SK-N-SH (cell line): ENCODE measurements around the gene FXR1. TPM values are rescaled to one million over a fixed set of nuclear protein-coding genes. Genes with fewer than 3 reads are reported as not detected.

ENCODE experiments used
- CTCF ChIA-PET: fragments of 300-600, 350-600 bp; formaldehyde crosslinking; extraction: SDS; loops from one replicate; lab custom pipeline; 2021; lab: Yijun Ruan, JAX
- POLR2A ChIA-PET: fragments of 350-600 bp; sonication (Branson Sonifier 250); formaldehyde crosslinking; extraction: SDS; loops from one replicate; lab custom pipeline; 2020; ENCODE audit warnings: antibody characterized with exemption, inconsistent platforms; lab: Yijun Ruan, JAX
- DNase-seq: peaks from one replicate; pipeline ENCODE4 v3.0.0; 2012
- H2AFZ ChIP-seq: fragments of 200-600 bp; sonication (generic); 2 replicates; pipeline ENCODE4 v1.8.1; 2016; ENCODE audit warnings: antibody characterized with exemption, mild to moderate bottlenecking, low read depth
- H3F3A ChIP-seq: fragments of 200-600 bp; sonication (generic); replicated peaks from 2 replicates; pipeline ENCODE3; 2016; ENCODE audit warnings: antibody characterized with exemption, mild to moderate bottlenecking; ENCODE audit not compliant: insufficient read depth
- H3K27ac ChIP-seq, 2 experiments: fragments of 200-500 bp in 1 of 2; fragments of 200-600 bp in 1 of 2; sonication (Bioruptor generic) in 1 of 2; sonication (generic), shearing (Covaris generic) in 1 of 2; 2 replicates each; pipeline versions ENCODE4 v1.5.1 to v1.6.1; 2014 to 2016; ENCODE audit warnings: low read depth in 2 of 2, inconsistent platforms in 1 of 2, low read length in 1 of 2, mild to moderate bottlenecking in 1 of 2, mixed read lengths in 1 of 2
- H3K27me3 ChIP-seq: fragments of 200-600 bp; sonication (generic), shearing (Covaris generic); 2 replicates; pipeline ENCODE4 v1.6.1; 2016; ENCODE audit warnings: mixed run types; ENCODE audit not compliant: insufficient read depth
- H3K36me3 ChIP-seq, 2 experiments: fragments of 200-500 bp in 1 of 2; fragments of 200-600 bp in 1 of 2; sonication (Bioruptor generic) in 1 of 2; sonication (generic) in 1 of 2; replicated peaks in 1 of 2; 2 replicates each; pipeline versions ENCODE3 to v1.5.1; 2014 to 2016; ENCODE audit warnings: low read length in 1 of 2, mild to moderate bottlenecking in 1 of 2; ENCODE audit not compliant: insufficient read depth in 2 of 2, control insufficient read depth in 1 of 2
- H3K4me1 ChIP-seq, 2 experiments: fragments of 200-500 bp in 1 of 2; fragments of 200-600 bp in 1 of 2; sonication (Bioruptor generic) in 1 of 2; sonication (generic), shearing (Covaris generic) in 1 of 2; 2 replicates each; pipeline versions ENCODE4 v1.5.1 to v1.6.1; 2014 to 2016; ENCODE audit warnings: low read depth in 1 of 2, low read length in 1 of 2, mixed run types in 1 of 2; ENCODE audit not compliant: insufficient read depth in 2 of 2, control insufficient read depth in 1 of 2
- H3K4me2 ChIP-seq: fragments of 200-600 bp; sonication (generic), shearing (Covaris generic); 2 replicates; pipeline ENCODE4 v1.6.1; 2017; ENCODE audit warnings: mixed run types
- H3K4me3 ChIP-seq, 2 experiments: fragments of 200-500 bp in 1 of 2; fragments of 200-600 bp in 1 of 2; sonication (Bioruptor generic) in 1 of 2; sonication (generic), shearing (Covaris generic) in 1 of 2; 2 replicates each; pipeline versions ENCODE4 v1.5.1 to v1.8.1; 2014 to 2016; ENCODE audit warnings: low read depth in 2 of 2, inconsistent platforms in 1 of 2, low read length in 1 of 2, mild to moderate bottlenecking in 1 of 2, mixed read lengths in 1 of 2, moderate library complexity in 1 of 2
- H3K79me2 ChIP-seq: fragments of 200-600 bp; sonication (generic); 2 replicates; pipeline ENCODE4 v1.8.1; 2017; ENCODE audit warnings: mild to moderate bottlenecking; ENCODE audit not compliant: insufficient read depth
- H3K9ac ChIP-seq: fragments of 200-600 bp; sonication (generic); 2 replicates; pipeline ENCODE4 v1.6.1; 2017; ENCODE audit warnings: mixed run types
- H3K9me2 ChIP-seq: fragments of 200-600 bp; sonication (generic); 2 replicates; pipeline ENCODE4 v1.6.1; 2017; ENCODE audit warnings: mixed run types
- H3K9me3 ChIP-seq: fragments of 200-600 bp; sonication (generic); 2 replicates; pipeline ENCODE4 v1.6.1; 2017; ENCODE audit warnings: mixed run types, mild to moderate bottlenecking, moderate library complexity
- H4K20me1 ChIP-seq: fragments of 200-600 bp; sonication (generic); 2 replicates; pipeline ENCODE4 v1.6.1; 2017; ENCODE audit warnings: mild to moderate bottlenecking, mixed run types; ENCODE audit not compliant: insufficient read depth
- CHD2 ChIP-seq: fragments of 150-350 bp; IDR thresholded peaks from 2 replicates; pipeline ENCODE4 v1.6.1; 2018; ENCODE audit warnings: low read length; ENCODE audit not compliant: partially characterized antibody
- EZH2phosphoT487 ChIP-seq: fragments of 200-600 bp; sonication (generic); IDR thresholded peaks from 2 replicates; pipeline ENCODE4 v1.6.1; 2017; ENCODE audit warnings: low read depth, mixed run types, mild to moderate bottlenecking, antibody characterized with exemption, moderate library complexity, borderline replicate concordance
- FOSL2 ChIP-seq: IDR thresholded peaks from 2 replicates; pipeline ENCODE4 v1.4.0; 2012; ENCODE audit warnings: low read depth, mild to moderate bottlenecking, moderate library complexity, borderline replicate concordance
- FOXJ3 ChIP-seq: sonication (generic); formaldehyde crosslinking; IDR thresholded peaks from 2 replicates; pipeline ENCODE4 v1.5.1; 2020; ENCODE audit warnings: mild to moderate bottlenecking, missing genetic modification reagents
- GABPA ChIP-seq: IDR thresholded peaks from 2 replicates; pipeline ENCODE4 v1.4.0; 2012; ENCODE audit warnings: low read depth, mild to moderate bottlenecking
- GATA2 ChIP-seq: sonication (generic); formaldehyde crosslinking; IDR thresholded peaks from 2 replicates; pipeline ENCODE4 v1.5.0; 2020; ENCODE audit warnings: mild to moderate bottlenecking, missing genetic modification reagents
- JUND ChIP-seq: IDR thresholded peaks from 2 replicates; pipeline ENCODE4 v1.4.0; 2012
- MEF2A ChIP-seq: IDR thresholded peaks from 2 replicates; pipeline ENCODE4 v1.4.0; 2012; ENCODE audit warnings: low read depth, borderline replicate concordance
- MXI1 ChIP-seq: IDR thresholded peaks from 2 replicates; pipeline ENCODE4 v1.6.1; 2012; ENCODE audit warnings: mild to moderate bottlenecking, low read depth, low read length, improper control_type of control experiment
- PBX3 ChIP-seq: IDR thresholded peaks from 2 replicates; pipeline ENCODE4; 2012
- RAD21 ChIP-seq: IDR thresholded peaks from 2 replicates; pipeline ENCODE4 v1.6.1; 2012; ENCODE audit warnings: mild to moderate bottlenecking, low read length
- RFX5 ChIP-seq: IDR thresholded peaks from 2 replicates; pipeline ENCODE4 v1.6.1; 2012; ENCODE audit warnings: mild to moderate bottlenecking, improper control_type of control experiment, low read length
- RXRA ChIP-seq: IDR thresholded peaks from 2 replicates; pipeline ENCODE4 v1.4.0; 2012; ENCODE audit warnings: low read depth, mild to moderate bottlenecking, borderline replicate concordance
- SIN3A ChIP-seq: IDR thresholded peaks from 2 replicates; pipeline ENCODE4 v1.6.1; 2012; ENCODE audit warnings: low read depth, mild to moderate bottlenecking, low read length, moderate library complexity, borderline replicate concordance
- SMC3 ChIP-seq: IDR thresholded peaks from 2 replicates; pipeline ENCODE4 v1.6.1; 2012; ENCODE audit warnings: low read depth, low read length, improper control_type of control experiment
- TAF1 ChIP-seq: IDR thresholded peaks from 2 replicates; pipeline ENCODE4 v1.6.1; 2012; ENCODE audit warnings: low read depth, mild to moderate bottlenecking, low read length, moderate library complexity, borderline replicate concordance
- TEAD4 ChIP-seq: IDR thresholded peaks from 2 replicates; pipeline ENCODE4 v1.4.0; 2012; ENCODE audit warnings: mild to moderate bottlenecking, borderline replicate concordance; ENCODE audit not compliant: insufficient read depth
- WGBS: methylation state at CpG from one replicate; pipeline ENCODE4 v1.1.6; 2017; ENCODE audit warnings: low lambda C conversion rate; 5-methylcytosine and 5-hydroxymethylcytosine counted together
- polyA plus RNA-seq, 3 experiments: library from polyadenylated mRNA; depleted of rRNA; stranded (reverse); fragments of >200 nt; gene quantifications; 2 replicates each; pipeline ENCODE4 v1.2.3, GENCODE V29; 2012
- TF ChIP-seq, protein P1 (sequence below): IDR thresholded peaks from 2 replicates; pipeline ENCODE4 v1.6.1; 2012; ENCODE audit warnings: mild to moderate bottlenecking, low read depth, low read length, moderate library complexity
- TF ChIP-seq, protein P2 (sequence below): IDR thresholded peaks from 2 replicates; pipeline ENCODE4 v1.4.0; 2012; ENCODE audit warnings: low read depth, borderline replicate concordance
- TF ChIP-seq, protein P3 (sequence below): IDR thresholded peaks from 2 replicates; pipeline ENCODE4 v1.4.0; 2012; ENCODE audit warnings: low read depth, borderline replicate concordance

Gene FXR1
- polyA plus RNA-seq, 1 of the 3 experiments (the other 2 are of a cell fraction) = 114 TPM

DNA sequence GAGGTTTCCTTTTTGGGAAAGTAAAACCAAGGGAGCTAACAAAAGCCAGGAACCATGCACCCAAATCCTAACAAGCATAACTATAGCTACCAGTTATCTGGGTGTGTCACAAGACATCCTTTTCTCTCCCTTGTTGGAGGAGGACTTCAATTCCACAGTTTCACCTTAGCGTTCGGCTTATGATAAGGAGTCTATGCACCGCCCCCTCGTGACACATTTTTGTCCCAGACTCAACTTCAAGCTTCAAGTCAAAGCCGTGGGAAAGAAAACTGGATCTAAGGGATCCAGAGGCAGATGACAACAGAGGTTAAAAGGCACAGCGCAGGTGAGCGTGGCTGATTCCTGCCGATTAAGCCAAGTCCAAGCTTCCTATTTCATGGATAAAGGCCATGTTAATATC, 13.9 kb upstream of the FXR1 start:
- POLR2A ChIA-PET = no interaction called here
- WGBS = 71% methylated on average over 8 of the region's 8 CpGs
- CTCF ChIA-PET = interaction anchor here (0.8 kb wide), 1 partner anchor 290 kb away, joined by 3 read pairs; no protein-coding TSS in a partner anchor

GRCh38 chr3:180909369-180910127, 2.9 kb upstream of the FXR1 start:
- Histone ChIP-seq H3K27ac (no peak overlapping the region), H3K9me2 (no peaks in the 10 kb centered on the region), H3K4me2 (no peak overlapping the region), H3K4me3 (no peak overlapping the region), H3K79me2 (peaks cover 21% of the 10 kb centered on the region), H3K4me1 (peaks cover 5 to 11% of the 10 kb centered on the region in 2 experiments), H2AFZ (no peak overlapping the region), H3K27me3 (no peaks in the 10 kb centered on the region), H3K9ac (no peak overlapping the region), H3K9me3 (peaks cover 6% of the 10 kb centered on the region; the same call in 1 of the 2 replicates), H3F3A (no peaks in the 10 kb centered on the region), H4K20me1 (peaks cover 13% of the 10 kb centered on the region), H3K36me3 (peaks cover under 1% of the 10 kb centered on the region in 2 experiments)
- ChIA-PET POLR2A (no interaction called here), CTCF (no interaction called here)
- 70% methylated on average over 5 of the region's 5 CpGs for WGBS
- no peak for DNase-seq
- TF ChIP-seq RAD21 (no peak), TAF1 (no peak), SIN3A (no peak), FOXJ3 (CRISPR knock-in tag) (no peak), RXRA (no peak), GABPA (no peak), FOSL2 (no peak), MEF2A (no peak), JUND (no peak), MXI1 (no peak)
- TF ChIP-seq, protein P1, sequence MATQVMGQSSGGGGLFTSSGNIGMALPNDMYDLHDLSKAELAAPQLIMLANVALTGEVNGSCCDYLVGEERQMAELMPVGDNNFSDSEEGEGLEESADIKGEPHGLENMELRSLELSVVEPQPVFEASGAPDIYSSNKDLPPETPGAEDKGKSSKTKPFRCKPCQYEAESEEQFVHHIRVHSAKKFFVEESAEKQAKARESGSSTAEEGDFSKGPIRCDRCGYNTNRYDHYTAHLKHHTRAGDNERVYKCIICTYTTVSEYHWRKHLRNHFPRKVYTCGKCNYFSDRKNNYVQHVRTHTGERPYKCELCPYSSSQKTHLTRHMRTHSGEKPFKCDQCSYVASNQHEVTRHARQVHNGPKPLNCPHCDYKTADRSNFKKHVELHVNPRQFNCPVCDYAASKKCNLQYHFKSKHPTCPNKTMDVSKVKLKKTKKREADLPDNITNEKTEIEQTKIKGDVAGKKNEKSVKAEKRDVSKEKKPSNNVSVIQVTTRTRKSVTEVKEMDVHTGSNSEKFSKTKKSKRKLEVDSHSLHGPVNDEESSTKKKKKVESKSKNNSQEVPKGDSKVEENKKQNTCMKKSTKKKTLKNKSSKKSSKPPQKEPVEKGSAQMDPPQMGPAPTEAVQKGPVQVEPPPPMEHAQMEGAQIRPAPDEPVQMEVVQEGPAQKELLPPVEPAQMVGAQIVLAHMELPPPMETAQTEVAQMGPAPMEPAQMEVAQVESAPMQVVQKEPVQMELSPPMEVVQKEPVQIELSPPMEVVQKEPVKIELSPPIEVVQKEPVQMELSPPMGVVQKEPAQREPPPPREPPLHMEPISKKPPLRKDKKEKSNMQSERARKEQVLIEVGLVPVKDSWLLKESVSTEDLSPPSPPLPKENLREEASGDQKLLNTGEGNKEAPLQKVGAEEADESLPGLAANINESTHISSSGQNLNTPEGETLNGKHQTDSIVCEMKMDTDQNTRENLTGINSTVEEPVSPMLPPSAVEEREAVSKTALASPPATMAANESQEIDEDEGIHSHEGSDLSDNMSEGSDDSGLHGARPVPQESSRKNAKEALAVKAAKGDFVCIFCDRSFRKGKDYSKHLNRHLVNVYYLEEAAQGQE = no peak
- TF ChIP-seq, protein P2, sequence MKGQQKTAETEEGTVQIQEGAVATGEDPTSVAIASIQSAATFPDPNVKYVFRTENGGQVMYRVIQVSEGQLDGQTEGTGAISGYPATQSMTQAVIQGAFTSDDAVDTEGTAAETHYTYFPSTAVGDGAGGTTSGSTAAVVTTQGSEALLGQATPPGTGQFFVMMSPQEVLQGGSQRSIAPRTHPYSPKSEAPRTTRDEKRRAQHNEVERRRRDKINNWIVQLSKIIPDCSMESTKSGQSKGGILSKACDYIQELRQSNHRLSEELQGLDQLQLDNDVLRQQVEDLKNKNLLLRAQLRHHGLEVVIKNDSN = no peak

More for the DNA sequence above, 13.9 kb upstream of the FXR1 start:
- no peak for DNase-seq
- Histone ChIP-seq H3K9me2 (no peaks in the 10 kb centered on the region), H3K9me3 (no peaks in the 10 kb centered on the region), H3K27ac (no peak overlapping the region), H3K9ac (no peak overlapping the region), H3K36me3 (no peaks in the 10 kb centered on the region), H3K4me1 (no peaks in the 10 kb centered on the region), H4K20me1 (no peaks in the 10 kb centered on the region), H3K79me2 (no peaks in the 10 kb centered on the region), H3K27me3 (no peaks in the 10 kb centered on the region), H3F3A (no peaks in the 10 kb centered on the region), H3K4me2 (no peak overlapping the region), H2AFZ (no peak overlapping the region), H3K4me3 (no peak overlapping the region)
- TF ChIP-seq SMC3 (no peak), JUND (no peak), CHD2 (no peak), GATA2 (CRISPR knock-in tag) (no peak), RFX5 (no peak), TEAD4 (no peak), EZH2phosphoT487 (no peak), PBX3 (no peak)
- TF ChIP-seq, protein P3, sequence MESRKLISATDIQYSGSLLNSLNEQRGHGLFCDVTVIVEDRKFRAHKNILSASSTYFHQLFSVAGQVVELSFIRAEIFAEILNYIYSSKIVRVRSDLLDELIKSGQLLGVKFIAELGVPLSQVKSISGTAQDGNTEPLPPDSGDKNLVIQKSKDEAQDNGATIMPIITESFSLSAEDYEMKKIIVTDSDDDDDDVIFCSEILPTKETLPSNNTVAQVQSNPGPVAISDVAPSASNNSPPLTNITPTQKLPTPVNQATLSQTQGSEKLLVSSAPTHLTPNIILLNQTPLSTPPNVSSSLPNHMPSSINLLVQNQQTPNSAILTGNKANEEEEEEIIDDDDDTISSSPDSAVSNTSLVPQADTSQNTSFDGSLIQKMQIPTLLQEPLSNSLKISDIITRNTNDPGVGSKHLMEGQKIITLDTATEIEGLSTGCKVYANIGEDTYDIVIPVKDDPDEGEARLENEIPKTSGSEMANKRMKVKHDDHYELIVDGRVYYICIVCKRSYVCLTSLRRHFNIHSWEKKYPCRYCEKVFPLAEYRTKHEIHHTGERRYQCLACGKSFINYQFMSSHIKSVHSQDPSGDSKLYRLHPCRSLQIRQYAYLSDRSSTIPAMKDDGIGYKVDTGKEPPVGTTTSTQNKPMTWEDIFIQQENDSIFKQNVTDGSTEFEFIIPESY = no peak
